HG02938 (cell line): Measurements from ENCODE around the gene COL15A1.

ENCODE experiments used
- ATAC-seq: cut with Tn5 transposase; IDR thresholded peaks from one replicate; pipeline ENCODE4 v1.9.1; 2021; ENCODE audit warnings: mild to moderate bottlenecking, moderate library complexity; ENCODE audit not compliant: unreplicated experiment

The COL15A1 gene

DNA sequence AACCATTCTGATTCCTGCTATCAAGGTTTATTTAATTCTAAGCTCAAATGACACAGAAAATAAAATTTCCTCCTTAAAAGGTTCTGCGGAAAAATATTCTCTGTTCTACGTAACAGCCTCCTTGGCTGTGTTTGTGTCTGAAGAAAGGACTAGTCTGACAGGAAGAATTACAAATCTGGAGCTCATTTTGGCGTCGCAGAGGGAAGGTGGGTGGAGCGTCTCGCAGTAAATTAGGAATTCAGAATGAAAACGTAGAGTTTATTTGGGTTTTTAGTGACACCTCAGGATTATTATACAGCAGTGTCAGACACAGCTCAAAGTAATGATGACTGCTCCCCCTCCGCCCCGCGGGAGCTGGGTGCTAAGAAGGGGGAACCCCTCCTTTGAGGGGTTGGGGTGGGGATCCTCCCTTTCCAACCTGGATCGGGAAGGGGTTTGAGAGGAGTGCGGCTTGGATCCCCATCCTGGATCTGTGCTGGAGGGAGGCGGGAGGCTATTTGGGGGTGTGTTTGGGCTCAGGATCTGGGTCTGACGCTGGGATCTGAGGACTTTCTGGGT, 160.3 kb downstream of the COL15A1 start:
- no peak for ATAC-seq

- ATAC-seq = peak; percentile 85
Measured at GRCh38 chr9:99104459-99105151, 160.9 kb downstream of the COL15A1 start, which contains the start of gene TGFBR1. Gene TGFBR1 (plus strand): TSS chr9:99105113. CDS start chr9:99105206, 93 bp downstream.

DNA sequence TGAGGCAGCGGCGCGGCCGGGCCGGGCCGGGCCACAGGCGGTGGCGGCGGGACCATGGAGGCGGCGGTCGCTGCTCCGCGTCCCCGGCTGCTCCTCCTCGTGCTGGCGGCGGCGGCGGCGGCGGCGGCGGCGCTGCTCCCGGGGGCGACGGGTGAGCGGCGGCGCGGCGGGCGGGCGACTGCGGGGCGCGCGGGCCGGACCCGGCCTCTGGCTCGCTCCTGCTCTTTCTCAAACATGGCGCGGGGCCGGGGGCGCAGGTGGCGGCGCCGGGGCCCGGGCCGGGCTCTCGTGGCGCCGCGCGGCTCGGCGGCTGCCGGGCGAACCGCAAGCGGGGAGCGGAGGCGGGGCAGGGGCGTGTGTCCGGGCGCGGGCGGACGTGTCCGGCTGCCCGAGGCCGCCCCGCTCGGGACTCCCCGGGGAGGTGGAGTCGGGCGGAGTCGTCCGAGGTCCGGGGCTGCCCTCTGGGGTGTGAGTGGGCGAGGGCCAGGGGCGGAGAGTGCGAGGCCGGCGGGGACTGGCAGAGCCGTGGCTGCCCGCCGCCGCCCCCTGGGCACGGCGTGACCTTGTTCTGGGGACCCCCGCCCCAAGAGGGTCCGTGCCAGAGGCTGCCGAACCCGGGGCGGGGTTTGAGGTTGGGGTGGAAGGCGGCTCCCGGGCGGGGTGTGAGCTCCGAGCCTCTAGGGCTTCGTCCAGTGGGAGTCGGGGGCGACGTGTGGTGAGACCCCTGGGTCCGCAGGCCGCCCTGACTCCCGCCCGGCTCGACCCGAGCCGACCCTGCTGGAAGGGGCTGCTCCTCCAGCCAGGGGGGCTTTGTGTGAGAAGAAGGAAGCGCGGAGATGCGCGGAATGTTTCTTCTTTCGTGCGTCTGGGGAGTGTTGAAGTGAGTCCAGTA, 161.7 kb downstream of the COL15A1 start:
- ATAC-seq = peak; percentile 49

GRCh38 chr9:99106044-99106375, 162.3 kb downstream of the COL15A1 start:
- no peak for ATAC-seq

- ATAC-seq = no peak
Measured at GRCh38 chr9:99107421-99107820, 163.7 kb downstream of the COL15A1 start.

DNA sequence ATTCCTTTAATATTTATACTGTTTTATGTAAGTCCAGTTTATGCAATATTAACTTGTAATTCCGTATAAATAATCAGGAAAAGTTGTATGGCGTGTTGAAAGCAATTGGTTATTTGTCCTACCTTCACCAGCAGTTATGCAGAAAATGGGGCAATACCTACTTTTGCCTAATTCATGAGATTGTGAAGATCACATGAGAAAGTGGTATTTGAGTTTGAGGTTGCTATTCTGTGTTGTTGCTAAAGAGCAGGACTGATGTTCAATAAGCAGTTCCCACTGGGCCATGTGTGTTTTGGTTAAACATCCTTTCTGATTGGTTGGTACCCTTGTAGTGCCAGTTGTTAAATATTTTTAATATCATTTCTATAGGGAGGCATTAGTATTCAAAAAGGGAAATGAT, 164.4 kb downstream of the COL15A1 start:
- ATAC-seq = no peak

DNA sequence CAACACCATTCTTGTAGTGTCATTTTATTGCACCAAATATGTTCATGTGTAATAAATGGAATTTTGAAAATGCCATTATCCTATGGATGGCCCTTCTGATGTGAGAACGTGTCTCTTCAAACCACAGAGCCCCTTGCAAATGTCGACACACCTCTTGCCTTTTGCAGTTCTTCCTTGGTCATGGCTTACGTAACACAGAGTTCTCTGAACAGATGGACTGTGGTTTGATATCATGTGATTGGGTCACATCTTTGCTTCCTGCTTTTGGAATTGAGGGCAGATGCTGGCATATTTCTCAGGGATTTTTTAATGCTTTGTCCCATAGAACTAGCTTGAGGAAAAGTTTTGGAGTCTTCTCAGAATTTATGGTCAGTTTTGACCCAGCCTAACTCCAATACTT, 165.8 kb downstream of the COL15A1 start:
- ATAC-seq = no peak

DNA sequence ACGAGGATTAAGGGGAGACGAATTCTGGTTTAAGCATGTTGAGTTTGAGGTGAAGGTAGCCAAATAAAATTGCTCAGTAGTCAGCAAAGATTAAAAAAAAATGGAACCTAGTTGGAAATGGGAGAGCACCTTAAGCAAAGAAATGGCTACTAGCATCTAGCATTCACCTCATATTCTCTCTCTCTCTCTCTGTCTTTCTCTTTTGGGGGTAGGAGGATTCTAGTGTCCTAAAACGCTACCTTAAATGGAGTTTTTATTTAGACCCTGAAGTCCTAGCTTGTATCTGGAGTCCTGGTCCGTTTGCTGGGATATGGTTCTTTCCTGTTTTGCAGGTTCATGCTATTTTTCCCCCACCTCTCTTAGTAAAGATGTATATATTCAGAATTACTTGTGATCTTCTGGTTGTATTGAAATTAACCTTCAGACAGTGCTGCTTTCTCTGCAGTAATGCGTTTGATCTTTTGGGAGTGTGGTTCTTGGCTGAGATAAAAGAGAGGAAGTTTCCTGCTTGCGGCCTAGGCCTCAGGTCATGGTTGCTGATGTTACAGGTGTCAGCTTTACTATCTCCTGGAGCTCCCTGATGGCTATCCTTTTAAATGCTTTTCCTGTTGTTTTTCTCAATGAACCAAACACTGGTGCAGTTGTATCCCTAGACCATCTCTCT, 169.2 kb downstream of the COL15A1 start:
- ATAC-seq = no peak

DNA sequence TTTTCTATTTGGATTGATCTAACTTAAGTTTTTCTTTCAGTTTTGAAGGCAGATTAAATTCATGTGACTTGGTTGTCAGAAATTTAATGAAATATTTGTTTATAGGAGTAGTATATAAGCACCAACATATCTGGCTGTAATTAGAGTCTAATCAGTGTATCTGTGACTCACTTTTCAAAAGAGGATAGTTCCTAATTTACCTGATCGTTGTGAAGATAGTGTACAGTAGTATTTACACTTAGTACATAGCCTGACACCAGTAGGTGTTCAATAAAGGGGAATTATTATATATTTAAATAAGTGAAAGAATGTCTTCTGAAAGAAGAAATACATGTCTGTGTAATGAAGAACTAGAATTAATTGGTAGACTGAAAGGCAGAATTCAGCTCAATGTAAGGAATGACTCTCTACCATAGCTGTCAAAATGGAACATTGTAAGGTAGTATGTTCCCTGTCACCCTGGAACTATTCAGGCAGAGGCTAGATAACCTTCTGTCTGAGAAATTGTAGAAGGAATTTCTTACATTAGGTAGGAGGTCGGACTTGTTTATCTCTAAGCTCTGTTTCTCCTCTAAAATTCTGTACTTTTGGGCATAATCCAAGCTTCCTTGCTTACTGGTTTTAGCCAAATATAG, 169.8 kb downstream of the COL15A1 start:
- ATAC-seq = no peak

DNA sequence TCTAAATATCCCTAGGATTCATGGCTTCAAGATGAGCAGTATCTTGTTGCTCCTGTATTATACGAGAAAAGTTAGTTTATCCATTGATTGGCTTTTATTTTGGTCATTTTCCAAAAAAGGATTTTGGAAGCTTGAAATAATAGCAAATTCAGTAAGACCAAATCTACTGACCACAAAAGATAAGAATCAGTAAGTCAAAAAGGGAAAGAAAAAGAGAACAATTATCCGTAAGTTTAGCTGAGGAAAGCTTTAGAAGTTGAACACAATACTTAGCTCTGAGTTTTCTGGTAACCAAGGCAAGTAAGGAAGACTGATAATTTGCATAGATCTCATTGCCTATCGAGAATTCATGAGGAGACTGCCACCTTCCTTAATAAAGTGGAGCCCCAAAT, 170.3 kb downstream of the COL15A1 start:
- ATAC-seq = no peak

- ATAC-seq = no peak
Measured at GRCh38 chr9:99114846-99115500, 171.3 kb downstream of the COL15A1 start.

- ATAC-seq = no peak
Measured at GRCh38 chr9:99116003-99116411, 172.3 kb downstream of the COL15A1 start.

GRCh38 chr9:99118782-99119466, 175.2 kb downstream of the COL15A1 start:
- ATAC-seq = peak; percentile 98

- ATAC-seq = no peak
Measured at GRCh38 chr9:99119976-99120655, 176.4 kb downstream of the COL15A1 start.
